HepG2 (cell line): ENCODE measurements around the gene NPAS2. TPM values are rescaled to one million over a fixed set of nuclear protein-coding genes. Genes with fewer than 3 reads are reported as not detected.

ENCODE experiments used
- BCL6 ChIP-seq: IDR thresholded peaks from 2 replicates; pipeline ENCODE4 v1.6.1; 2016; ENCODE audit warnings: missing genetic modification reagents, missing compliant biosample characterization
- ETS1 ChIP-seq: sonication (generic); formaldehyde crosslinking; IDR thresholded peaks from 2 replicates; pipeline ENCODE4 v1.4.0; 2020; ENCODE audit warnings: missing genetic modification reagents
- EZH2 ChIP-seq: conservative IDR thresholded peaks from 2 replicates; pipeline ENCODE4 v1.6.1; 2012; ENCODE audit warnings: mild to moderate bottlenecking, low read depth, low read length, moderate library complexity
- MIXL1 ChIP-seq: IDR thresholded peaks from 2 replicates; pipeline ENCODE4 v1.6.1; 2016
- NFIC ChIP-seq: IDR thresholded peaks from 2 replicates; pipeline ENCODE4 v1.6.1; 2012; ENCODE audit warnings: mild to moderate bottlenecking, low read length, inconsistent platforms
- NFKB2 ChIP-seq: sonication (generic); formaldehyde crosslinking; IDR thresholded peaks from 2 replicates; pipeline ENCODE4 v1.4.0; 2020; ENCODE audit warnings: missing genetic modification reagents, borderline replicate concordance
- PRDM10 ChIP-seq: sonication (generic); formaldehyde crosslinking; IDR thresholded peaks from 2 replicates; pipeline ENCODE4 v1.4.0; 2020; ENCODE audit warnings: low read depth, missing genetic modification reagents
- REST ChIP-seq, 2 experiments: IDR thresholded peaks; 2 replicates each; pipeline ENCODE4 v1.6.1; 2011 to 2012; ENCODE audit warnings: low read length in 2 of 2, borderline replicate concordance in 1 of 2, low read depth in 1 of 2, mild to moderate bottlenecking in 1 of 2, moderate library complexity in 1 of 2
- SMC3 ChIP-seq: IDR thresholded peaks from 2 replicates; pipeline ENCODE4 v1.6.1; 2011; ENCODE audit warnings: low read length, improper control_type of control experiment
- ZBTB37 ChIP-seq: sonication (generic); formaldehyde crosslinking; IDR thresholded peaks from 2 replicates; pipeline ENCODE4 v1.4.0; 2020; ENCODE audit warnings: mild to moderate bottlenecking, missing genetic modification reagents
- ZFYVE20 ChIP-seq: sonication (generic); formaldehyde crosslinking; IDR thresholded peaks from 2 replicates; pipeline ENCODE4 v1.8.0; 2023; ENCODE audit warnings: low read depth, mild to moderate bottlenecking, moderate library complexity, missing genetic modification reagents, borderline replicate concordance
- ZNF256 ChIP-seq: sonication (generic); formaldehyde crosslinking; conservative IDR thresholded peaks from 2 replicates; pipeline ENCODE4 v1.4.0; 2020; ENCODE audit warnings: missing genetic modification reagents
- ZNF383 ChIP-seq: sonication (generic); formaldehyde crosslinking; IDR thresholded peaks from 2 replicates; pipeline ENCODE4 v1.4.0; 2020; ENCODE audit warnings: missing genetic modification reagents, mild to moderate bottlenecking, borderline replicate concordance
- ZNF589 ChIP-seq: sonication (generic); formaldehyde crosslinking; conservative IDR thresholded peaks from 2 replicates; pipeline ENCODE4 v1.8.0; 2022; ENCODE audit warnings: mild to moderate bottlenecking, moderate library complexity, missing genetic modification reagents
- ZNF720 ChIP-seq: sonication (generic); formaldehyde crosslinking; IDR thresholded peaks from 2 replicates; pipeline ENCODE4 v1.4.0; 2020; ENCODE audit warnings: missing genetic modification reagents
- ZNF749 ChIP-seq: sonication (generic); formaldehyde crosslinking; IDR thresholded peaks from 2 replicates; pipeline ENCODE4 v1.8.0; 2022; ENCODE audit warnings: mild to moderate bottlenecking, missing genetic modification reagents, moderate library complexity, borderline replicate concordance
- ZZZ3 ChIP-seq: sonication (generic); formaldehyde crosslinking; IDR thresholded peaks from 2 replicates; pipeline ENCODE4 v1.4.0; 2020; ENCODE audit warnings: missing genetic modification reagents, mild to moderate bottlenecking, borderline replicate concordance
- polyA plus RNA-seq, 8 experiments: library from polyadenylated mRNA; depleted of rRNA in 3 of 8; stranded (reverse) in 7 of 8; unstranded in 1 of 8; fragments of >200 nt; fragmentation: Illumina TruSeq in 4 of 8; extraction: Trizol in 4 of 8; gene quantifications; 2 replicates each; pipeline versions ENCODE4 v1.2.1 to v1.2.3, GENCODE V29; 2011 to 2016; ENCODE audit warnings: low read depth in 4 of 8, missing spikeins in 1 of 8, mixed read lengths in 1 of 8; ENCODE audit not compliant: insufficient read depth in 1 of 8
- total RNA-seq, 5 experiments: library from RNA; depleted of rRNA; stranded (reverse); fragments of >200 nt; fragmentation: Illumina TruSeq; extraction: Trizol; gene quantifications; 2 replicates each; pipeline ENCODE4 v1.2.3, GENCODE V29; 2016; ENCODE audit warnings: low read depth in 1 of 5

Gene NPAS2
- total and polyA plus RNA-seq, 2 of the 13 experiments (the other 11 are each of a cell fraction or from before 2014, with no cell fraction given): 14.8 to 37.5 TPM

- TF ChIP-seq BCL6 (CRISPR knock-in tag): peak; percentile 68
- no peak for TF ChIP-seq ZZZ3 (CRISPR knock-in tag)
- 0 out of 2 replicates have a peak, but pooled peaks have one; percentile 16 for TF ChIP-seq MIXL1 (CRISPR knock-in tag)
- TF ChIP-seq ETS1 (CRISPR knock-in tag): no peak
- no peak for TF ChIP-seq ZFYVE20
- TF ChIP-seq NFKB2 (CRISPR knock-in tag): no peak; the same call in 1 of the 2 replicates
- TF ChIP-seq ZNF256 (CRISPR knock-in tag): no peak
- TF ChIP-seq ZNF589 (CRISPR knock-in tag): no peak
- no peak for TF ChIP-seq EZH2
- TF ChIP-seq ZNF383: no peak
- no peak for TF ChIP-seq SMC3
- no peak for TF ChIP-seq ZNF749 (CRISPR knock-in tag)
- TF ChIP-seq ZNF720 (CRISPR knock-in tag): no peak
- no peak for TF ChIP-seq PRDM10 (CRISPR knock-in tag)
- no peak for TF ChIP-seq ZBTB37
- TF ChIP-seq NFIC: no peak; the same call in none of the 2 replicates
- TF ChIP-seq REST (IDR thresholded peaks at IDR 0.05; ENCODE audit: borderline replicate concordance in 1 of 2, low read depth in 1 of 2, low read length in 2 of 2): no peak; a peak in 1 of 4 replicates
These were observed 55.7 kb downstream of the NPAS2 start (continued) for GRCh38 chr2:100875516-100876230.
